HG03439 (cell line): ENCODE data around the gene ZNF326.
"Not testable (repeated sequence)": the region's sequence is repeated elsewhere in the genome, so short reads cannot be mapped to it uniquely, and the experiment has no call there.

ENCODE experiments used
- ATAC-seq: cut with Tn5 transposase; IDR thresholded peaks from one replicate; pipeline ENCODE4 v1.9.1; 2021; ENCODE audit warnings: mild to moderate bottlenecking, moderate library complexity; ENCODE audit not compliant: unreplicated experiment

The ZNF326 gene

GRCh38 chr1:89965193-89965768, 29.6 kb upstream of the ZNF326 start:
- ATAC-seq = no peak

- ATAC-seq = no peak
Measured at GRCh38 chr1:89966656-89967055, 28.3 kb upstream of the ZNF326 start.

- peak; percentile 65 for ATAC-seq
Measured at GRCh38 chr1:89971600-89971999, 23.3 kb upstream of the ZNF326 start.

- no peak for ATAC-seq
Measured at GRCh38 chr1:89972024-89972423, 22.9 kb upstream of the ZNF326 start.

GRCh38 chr1:89973471-89974127, 21.3 kb upstream of the ZNF326 start:
- no peak for ATAC-seq

GRCh38 chr1:89974256-89974655, 20.7 kb upstream of the ZNF326 start:
- no peak for ATAC-seq

- ATAC-seq = no peak
Measured at GRCh38 chr1:89974696-89975470, 20.0 kb upstream of the ZNF326 start.

- no peak for ATAC-seq
Measured at GRCh38 chr1:89975540-89976125, 19.3 kb upstream of the ZNF326 start.

GRCh38 chr1:89978755-89979154, 16.2 kb upstream of the ZNF326 start:
- no peak for ATAC-seq

GRCh38 chr1:89980605-89981004, 14.3 kb upstream of the ZNF326 start:
- ATAC-seq = no peak

GRCh38 chr1:89982846-89983245, 12.1 kb upstream of the ZNF326 start:
- ATAC-seq = not testable (repeated sequence)

- ATAC-seq = not testable (repeated sequence)
Measured at GRCh38 chr1:89984564-89985116, 10.3 kb upstream of the ZNF326 start.

GRCh38 chr1:89986020-89986419, 8.9 kb upstream of the ZNF326 start:
- ATAC-seq = no peak

GRCh38 chr1:89987159-89987819, 7.6 kb upstream of the ZNF326 start:
- peak; percentile 65 for ATAC-seq

- no peak for ATAC-seq
Measured at GRCh38 chr1:89989099-89989498, 5.8 kb upstream of the ZNF326 start.

- no peak for ATAC-seq
Measured at GRCh38 chr1:89989799-89990198, 5.1 kb upstream of the ZNF326 start.

GRCh38 chr1:89990976-89991831, 3.7 kb upstream of the ZNF326 start:
- ATAC-seq = no peak

GRCh38 chr1:89993541-89993940, 1.4 kb upstream of the ZNF326 start:
- no peak for ATAC-seq

- ATAC-seq = no peak
Measured at GRCh38 chr1:89994231-89994804, 592 bp upstream of the ZNF326 start.
